Activated CD4-positive, alpha-beta memory T cell treated with anti-CD3 and anti-CD28 coated beads for 36 hours (primary cell): ENCODE data around the gene CD160. TPM values are rescaled to one million over a fixed set of nuclear protein-coding genes. Genes with fewer than 3 reads are reported as not detected.
"Not testable (repeated sequence)": the region's sequence is repeated elsewhere in the genome, so short reads cannot be mapped to it uniquely, and the experiment has no call there.

Experiments used
- CTCF ChIA-PET: fragments of 350-600 bp; sonication (Branson Sonifier 250); formaldehyde crosslinking; loops from one replicate; lab custom pipeline; 2021; ENCODE audit warnings: antibody characterized with exemption, inconsistent platforms; lab: Charles Lee
- POLR2A ChIA-PET: fragments of 350-600 bp; sonication (Branson Sonifier 250); formaldehyde crosslinking; loops from one replicate; lab custom pipeline; 2021; ENCODE audit warnings: antibody characterized with exemption; lab: Charles Lee
- DNase-seq: peaks from one replicate; pipeline ENCODE4 v3.0.0-alpha.2; 2020
- H3K27ac Mint-ChIP-seq: one replicate; pipeline ENCODE4 v1.8.0; 2021; ENCODE audit warnings: mixed read lengths
- H3K27me3 Mint-ChIP-seq: one replicate; pipeline ENCODE4 v1.8.0; 2021; ENCODE audit warnings: mixed read lengths
- H3K36me3 Mint-ChIP-seq: one replicate; pipeline ENCODE4 v1.8.0; 2021; ENCODE audit warnings: mixed read lengths
- H3K4me1 Mint-ChIP-seq: one replicate; pipeline ENCODE4 v1.8.0; 2021; ENCODE audit warnings: low read depth, mixed read lengths
- H3K4me3 Mint-ChIP-seq: one replicate; pipeline ENCODE4 v1.8.0; 2021; ENCODE audit warnings: mild to moderate bottlenecking, mixed read lengths
- H3K9me3 Mint-ChIP-seq: one replicate; pipeline ENCODE4 v1.8.0; 2021; ENCODE audit warnings: mixed read lengths
- intact Hi-C: fragments of 100-400 bp; cut with micrococcal nuclease; formaldehyde crosslinking; loops from one replicate; pipeline ENCODE4 v1.15.1; 2023
- total RNA-seq, 2 experiments: library from RNA; stranded (reverse); gene quantifications; one replicate each; pipeline ENCODE4 v1.2.3, GENCODE V29; 2021

CD160 gene
- total RNA-seq, 2 experiments from 2014 or later, result 0.14 to 0.31 TPM

- Mint-ChIP-seq H3K27me3 (peaks cover 1% of the 10 kb centered on the region), H3K36me3 (no peaks in the 10 kb centered on the region), H3K9me3 (no peaks in the 10 kb centered on the region), H3K27ac (no peak overlapping the region), H3K4me1 (peaks cover 8% of the 10 kb centered on the region), H3K4me3 (no peak overlapping the region)
- ChIA-PET POLR2A (no interaction called here), CTCF (no interaction called here)
- intact Hi-C loops, result no loop called here
- no peak for DNase-seq
Observed at GRCh38 chr1:145714524-145715111, 4.7 kb upstream of the CD160 start.

- intact Hi-C loops, result no loop called here
- Mint-ChIP-seq H3K27ac (no peak overlapping the region), H3K9me3 (no peaks in the 10 kb centered on the region), H3K4me3 (no peak overlapping the region), H3K27me3 (peaks cover 14% of the 10 kb centered on the region), H3K36me3 (no peaks in the 10 kb centered on the region), H3K4me1 (peaks cover 19% of the 10 kb centered on the region)
- DNase-seq, result no peak
- CTCF ChIA-PET, result no interaction called here
- POLR2A ChIA-PET, result no interaction called here
Observed at GRCh38 chr1:145716641-145717345, 2.5 kb upstream of the CD160 start.

- Mint-ChIP-seq H3K4me3 (no peak overlapping the region), H3K27me3 (peaks cover 19% of the 10 kb centered on the region), H3K4me1 (peaks cover 19% of the 10 kb centered on the region), H3K27ac (no peak overlapping the region), H3K36me3 (no peaks in the 10 kb centered on the region), H3K9me3 (no peaks in the 10 kb centered on the region)
- ChIA-PET POLR2A (no interaction called here), CTCF (no interaction called here)
- DNase-seq, result no peak
- intact Hi-C loops, result no loop called here
Observed at GRCh38 chr1:145717833-145718232, 1.5 kb upstream of the CD160 start.

- CTCF ChIA-PET, DNase-seq, H3K9me3 Mint-ChIP-seq, H3K36me3 Mint-ChIP-seq, H3K27ac Mint-ChIP-seq, H3K4me3 Mint-ChIP-seq, intact Hi-C loops, POLR2A ChIA-PET: not testable (repeated sequence)
- Mint-ChIP-seq H3K27me3 (peaks cover 21% of the 10 kb centered on the region), H3K4me1 (peaks cover 19% of the 10 kb centered on the region)
Observed at GRCh38 chr1:145718465-145718864, 834 bp upstream of the CD160 start.

- Mint-ChIP-seq H3K36me3 (no peaks in the 10 kb centered on the region), H3K4me3 (no peak overlapping the region), H3K27me3 (peaks cover 21% of the 10 kb centered on the region), H3K9me3 (no peaks in the 10 kb centered on the region), H3K27ac (no peak overlapping the region), H3K4me1 (peaks cover 19% of the 10 kb centered on the region)
- DNase-seq, result no peak
- POLR2A ChIA-PET, result interaction anchor here (0.6 to 1.0 kb wide), 2 partner anchors 18 to 255 kb away, joined by 3 read pairs; no protein-coding TSS in a partner anchor
- CTCF ChIA-PET, result interaction anchor here (0.8 to 3.2 kb wide), 11 partner anchors 11 to 124 kb away, joined by 3 to 26 read pairs (median 3); partner anchors contain the start of genes POLR3C and RNF115
- intact Hi-C loops, result no loop called here
Observed at GRCh38 chr1:145720556-145720877, 1.2 kb downstream of the CD160 start.

- Mint-ChIP-seq H3K4me1 (peaks cover 19% of the 10 kb centered on the region), H3K4me3 (no peak overlapping the region), H3K27ac (no peak overlapping the region), H3K27me3 (peaks cover 21% of the 10 kb centered on the region), H3K36me3 (no peaks in the 10 kb centered on the region), H3K9me3 (no peaks in the 10 kb centered on the region)
- CTCF ChIA-PET, result interaction anchor here (0.5 to 3.2 kb wide), 19 partner anchors 9 to 139 kb away, joined by 3 to 26 read pairs (median 3); partner anchors contain the start of genes NUDT17, POLR3C and RNF115
- intact Hi-C loops, result no loop called here
- POLR2A ChIA-PET, result interaction anchor here (0.6 to 1.0 kb wide), 2 partner anchors 18 to 256 kb away, joined by 3 read pairs; no protein-coding TSS in a partner anchor
- DNase-seq, result peak; percentile 76
Observed at GRCh38 chr1:145720878-145721671, 1.8 kb downstream of the CD160 start.

- H3K9me3 Mint-ChIP-seq, H3K36me3 Mint-ChIP-seq, H3K4me1 Mint-ChIP-seq, DNase-seq, POLR2A ChIA-PET, H3K4me3 Mint-ChIP-seq, intact Hi-C loops, H3K27ac Mint-ChIP-seq: not testable (repeated sequence)
- CTCF ChIA-PET, result interaction anchor here (0.6 kb wide), 1 partner anchor 12 kb away, joined by 4 read pairs; no protein-coding TSS in a partner anchor
- peaks cover 13% of the 10 kb centered on the region for H3K27me3 Mint-ChIP-seq
Observed at GRCh38 chr1:145726193-145726592, 6.9 kb downstream of the CD160 start.

GRCh38 chr1:145729196-145729595 lies 9.9 kb downstream of the CD160 start:
- Mint-ChIP-seq H3K4me1 (no peaks in the 10 kb centered on the region), H3K27ac (no peak overlapping the region), H3K9me3 (no peaks in the 10 kb centered on the region), H3K36me3 (no peaks in the 10 kb centered on the region), H3K27me3 (no peaks in the 10 kb centered on the region), H3K4me3 (no peak overlapping the region)
- CTCF ChIA-PET, result no interaction called here
- POLR2A ChIA-PET, result no interaction called here
- no peak for DNase-seq
- intact Hi-C loops, result no loop called here

- ChIA-PET POLR2A (interaction anchor here (0.6 kb wide), 1 partner anchor 38 kb away, joined by 3 read pairs; no protein-coding TSS in a partner anchor), CTCF (interaction anchor here (0.9 kb wide), 1 partner anchor 19 kb away, joined by 3 read pairs; no protein-coding TSS in a partner anchor)
- Mint-ChIP-seq H3K27ac (no peak overlapping the region), H3K36me3 (no peaks in the 10 kb centered on the region), H3K4me3 (no peak overlapping the region), H3K27me3 (no peaks in the 10 kb centered on the region), H3K9me3 (no peaks in the 10 kb centered on the region), H3K4me1 (no peaks in the 10 kb centered on the region)
- intact Hi-C loops, result no loop called here
- DNase-seq, result no peak
Observed at GRCh38 chr1:145729666-145730436, 10.6 kb downstream of the CD160 start.

GRCh38 chr1:145730467-145730866 lies 11.2 kb downstream of the CD160 start:
- intact Hi-C loops, result no loop called here
- no peaks in the 10 kb centered on the region for H3K36me3 Mint-ChIP-seq
- POLR2A ChIA-PET, result no interaction called here
- no peaks in the 10 kb centered on the region for H3K27me3 Mint-ChIP-seq
- H3K4me3 Mint-ChIP-seq, result no peak overlapping the region
- H3K4me1 Mint-ChIP-seq, result no peaks in the 10 kb centered on the region
- H3K27ac Mint-ChIP-seq, result no peak overlapping the region
- CTCF ChIA-PET, result interaction anchor here (0.9 kb wide), 1 partner anchor 19 kb away, joined by 3 read pairs; no protein-coding TSS in a partner anchor
- H3K9me3 Mint-ChIP-seq, result no peaks in the 10 kb centered on the region
- DNase-seq, result no peak

- DNase-seq, result no peak
- Mint-ChIP-seq H3K4me1 (no peaks in the 10 kb centered on the region), H3K9me3 (no peaks in the 10 kb centered on the region), H3K36me3 (no peaks in the 10 kb centered on the region), H3K27me3 (no peaks in the 10 kb centered on the region), H3K4me3 (no peak overlapping the region), H3K27ac (no peak overlapping the region)
- ChIA-PET POLR2A (no interaction called here), CTCF (no interaction called here)
- intact Hi-C loops, result no loop called here
Observed at GRCh38 chr1:145730900-145731299, 11.6 kb downstream of the CD160 start.
